HG02623 (cell line): ENCODE measurements around the gene PPFIBP1.
"Not testable (repeated sequence)": the region's sequence is repeated elsewhere in the genome, so short reads cannot be mapped to it uniquely, and the experiment has no call there.

Experiments used
- ATAC-seq: cut with Tn5 transposase; IDR thresholded peaks from one replicate; pipeline ENCODE4 v1.9.1; 2021; ENCODE audit warnings: moderate library complexity; ENCODE audit not compliant: unreplicated experiment

PPFIBP1 gene

DNA sequence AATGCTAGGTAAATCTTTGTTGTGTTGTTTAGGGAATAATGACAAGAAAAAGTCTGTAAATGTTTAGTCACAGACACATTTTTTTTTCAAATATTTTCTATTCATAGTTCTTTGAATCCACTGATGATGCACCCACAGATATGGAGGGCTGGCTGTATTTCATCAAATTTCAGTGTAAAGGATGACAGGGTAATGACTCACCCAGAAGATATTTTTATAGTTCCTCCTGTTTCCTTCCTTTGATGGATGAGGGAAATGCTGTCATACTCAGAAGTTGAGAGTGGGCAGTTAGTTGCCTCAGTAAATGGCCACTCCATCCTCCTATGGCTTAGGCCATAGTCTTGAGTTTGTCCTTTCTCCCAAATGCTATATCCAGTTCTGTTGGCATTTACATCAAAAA lies 95.3 kb downstream of the PPFIBP1 start:
- no peak for ATAC-seq

DNA sequence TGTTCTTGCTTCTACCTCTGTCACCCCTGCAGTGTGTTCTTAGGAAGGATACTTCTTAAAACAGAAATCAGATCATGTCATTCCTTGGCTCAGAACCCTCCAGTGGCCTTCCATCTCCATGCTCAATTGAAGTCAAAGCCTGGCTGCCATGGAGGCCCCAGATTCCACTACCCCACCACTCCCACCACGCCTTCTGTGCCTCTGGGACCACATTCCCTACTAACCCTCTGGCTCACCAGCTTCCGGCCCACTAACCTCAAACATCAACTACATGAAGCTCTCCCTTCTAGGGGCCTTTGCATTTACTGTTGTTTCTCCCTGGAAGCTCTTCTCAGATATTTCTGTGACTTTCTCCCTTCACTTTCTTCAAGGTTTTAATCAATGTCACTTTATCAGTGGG lies 96.1 kb downstream of the PPFIBP1 start:
- ATAC-seq: no peak

DNA sequence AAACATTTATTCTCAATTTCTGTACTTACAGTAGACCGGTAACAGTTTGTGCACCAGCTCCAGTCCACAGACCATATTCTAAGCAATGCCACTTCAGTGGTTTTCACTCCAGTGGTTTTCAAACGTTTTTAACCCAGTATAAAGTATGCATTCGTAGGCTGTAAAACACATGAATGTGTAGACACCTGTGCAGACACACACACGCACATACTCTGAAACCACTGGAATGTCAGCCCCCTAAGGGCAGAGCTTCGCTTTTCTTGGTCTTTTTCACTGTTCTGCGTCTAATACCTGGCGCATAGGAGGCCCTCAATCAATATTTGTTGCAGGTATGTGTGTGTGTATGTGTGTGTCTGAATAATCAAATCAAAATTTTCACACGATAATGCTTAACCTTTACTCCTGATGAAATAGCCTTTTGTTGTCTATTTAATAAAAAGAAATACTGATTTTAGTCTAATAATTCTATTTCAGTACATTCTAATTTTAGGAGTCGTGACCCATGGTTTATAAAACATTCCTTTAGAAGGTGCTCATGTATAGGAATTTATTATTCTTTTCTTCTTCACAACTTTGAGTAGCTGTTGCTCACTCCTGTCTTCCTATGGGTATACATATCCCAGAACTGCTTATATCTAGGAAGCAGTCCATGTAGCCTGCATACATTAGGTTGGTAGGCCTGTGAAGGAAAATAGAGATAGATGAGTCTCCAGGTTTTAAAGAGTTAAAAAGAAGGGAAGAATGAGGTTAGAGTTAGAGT lies 98.6 kb downstream of the PPFIBP1 start:
- no peak for ATAC-seq

DNA sequence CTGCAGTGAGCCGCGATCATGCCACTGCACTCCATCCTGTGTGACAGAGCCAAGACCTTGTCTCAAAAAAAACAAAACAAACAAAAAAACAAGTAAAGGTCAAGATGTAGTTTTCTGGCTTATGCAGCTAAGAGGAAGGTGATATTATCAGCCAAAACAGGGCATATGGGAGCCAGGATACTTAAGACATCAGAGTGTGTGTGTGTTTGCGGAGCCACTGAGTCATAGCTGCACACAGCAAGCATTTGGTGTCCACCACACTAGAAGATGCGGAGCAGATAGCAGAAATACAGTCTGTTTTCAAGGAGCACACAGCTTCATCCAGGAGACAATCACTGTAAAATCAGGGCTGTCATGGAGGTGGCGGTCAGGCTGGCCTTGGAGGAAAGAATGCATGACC lies 99.6 kb downstream of the PPFIBP1 start:
- ATAC-seq: no peak

DNA sequence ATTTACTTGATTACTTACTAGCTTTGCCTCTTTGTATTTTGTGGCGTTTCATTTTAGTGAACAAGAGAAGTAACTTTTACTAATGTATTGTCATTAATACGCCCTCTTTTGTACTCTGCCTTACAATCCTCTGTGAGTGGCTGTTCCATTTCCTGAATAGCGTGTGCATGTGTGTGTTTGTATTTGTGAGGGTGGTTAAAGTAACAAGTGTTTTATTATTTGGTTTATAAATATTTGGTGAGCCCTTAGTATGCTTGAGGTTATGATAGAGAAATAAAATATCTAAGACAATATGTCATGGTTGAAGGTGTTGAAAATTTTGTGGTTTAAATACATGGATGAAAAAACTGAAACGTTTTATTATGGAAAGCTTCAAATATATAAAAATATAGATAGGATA lies 100.6 kb downstream of the PPFIBP1 start:
- ATAC-seq: no peak

DNA sequence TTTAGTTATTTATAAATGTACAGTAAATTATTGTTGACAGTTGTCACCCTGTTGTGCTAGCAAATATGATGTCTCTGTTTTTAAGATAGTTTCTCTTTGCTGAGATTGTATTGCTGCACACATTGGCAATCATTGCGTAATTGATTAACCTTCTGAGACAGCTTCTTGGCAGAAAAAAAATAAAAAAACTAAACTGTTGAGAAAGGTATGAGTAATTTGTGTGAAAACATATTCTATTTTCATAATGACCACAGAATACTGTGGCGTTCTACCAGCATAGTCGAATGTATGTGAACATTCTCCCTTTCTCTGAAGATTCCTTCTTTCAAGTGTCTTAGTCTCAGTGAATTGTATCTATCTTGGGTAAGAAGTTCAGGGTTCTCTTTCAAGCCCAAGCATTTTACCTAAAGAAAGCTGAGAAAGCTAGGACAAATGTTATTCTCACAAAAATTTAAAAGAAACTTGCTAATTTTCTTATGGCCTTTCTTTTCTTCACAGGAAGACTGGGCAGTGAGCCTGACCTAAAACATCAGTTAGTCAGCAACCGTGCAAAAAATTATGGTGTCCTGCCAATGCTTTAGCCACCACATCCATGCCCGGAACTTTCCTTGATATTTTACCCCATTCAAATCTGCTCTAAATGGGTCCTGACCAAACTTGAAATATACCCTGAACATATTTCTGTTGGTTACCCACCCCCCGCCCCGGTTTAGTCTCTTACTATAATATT lies 103.3 kb downstream of the PPFIBP1 start:
- ATAC-seq: no peak

DNA sequence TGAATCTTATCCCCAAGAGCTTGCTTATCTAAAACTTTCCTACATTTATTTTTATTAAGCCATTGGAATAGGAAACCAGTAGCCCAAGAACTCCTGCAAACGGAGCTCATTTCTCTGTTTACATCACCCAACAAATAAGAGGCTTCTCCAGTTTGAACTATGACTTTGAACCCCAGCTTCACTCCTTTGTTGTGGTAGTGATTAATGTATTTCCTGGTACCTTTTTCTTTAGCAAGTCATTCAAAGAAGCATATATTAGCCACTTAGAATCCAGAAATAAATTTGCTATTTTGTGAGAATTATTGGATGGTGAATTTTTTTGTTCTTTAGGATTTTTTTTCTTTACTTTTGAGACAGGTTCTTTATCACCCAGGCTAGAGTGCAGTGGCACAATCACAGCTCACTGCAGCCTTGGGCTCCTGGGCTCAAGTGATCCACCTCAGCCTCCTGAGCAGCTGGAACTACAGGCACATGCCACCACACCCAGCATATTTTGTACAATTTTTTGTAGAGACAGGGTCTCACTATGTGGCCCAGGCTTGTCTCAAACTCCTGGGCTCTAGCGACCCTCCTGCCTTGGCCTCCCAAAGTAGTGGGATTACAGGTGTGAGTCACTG lies 104.0 kb downstream of the PPFIBP1 start:
- ATAC-seq: not testable (repeated sequence)

DNA sequence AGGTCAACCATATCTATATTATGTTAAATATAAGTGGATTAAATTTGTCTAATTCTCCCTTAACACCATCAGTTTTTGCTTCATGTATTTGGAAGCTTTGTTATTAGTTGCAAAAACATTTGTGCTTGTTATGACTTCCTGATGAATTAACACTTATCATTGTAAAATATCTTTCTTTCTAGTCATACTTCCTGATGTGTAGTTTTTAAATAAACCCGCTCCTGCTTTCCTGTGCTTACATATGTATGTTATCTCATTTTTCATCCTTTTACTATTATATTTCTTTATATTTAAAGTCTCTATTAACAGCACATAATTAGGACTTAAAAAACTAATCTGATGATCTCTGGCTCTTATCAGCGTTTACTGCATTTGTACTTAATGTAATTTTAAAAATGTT lies 106.2 kb downstream of the PPFIBP1 start:
- not testable (repeated sequence) for ATAC-seq

DNA sequence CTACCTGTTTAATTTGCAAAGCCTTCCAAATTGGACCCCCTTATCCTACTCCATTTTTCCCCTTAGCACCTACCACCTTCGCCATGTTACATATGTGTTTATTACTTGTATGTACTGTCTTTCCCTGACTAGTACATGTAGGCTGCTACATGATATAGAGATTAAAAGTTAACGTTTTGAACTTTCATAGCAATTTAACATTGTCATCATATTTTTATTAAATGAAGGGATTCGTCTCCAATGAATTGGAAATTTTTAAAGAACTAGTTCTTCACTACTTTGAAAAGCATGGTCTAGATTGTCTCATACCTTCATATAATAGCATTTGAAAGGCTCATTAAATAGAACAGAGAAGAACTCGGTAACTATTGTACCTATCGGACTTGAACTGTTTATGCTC lies 107.4 kb downstream of the PPFIBP1 start:
- no peak for ATAC-seq

DNA sequence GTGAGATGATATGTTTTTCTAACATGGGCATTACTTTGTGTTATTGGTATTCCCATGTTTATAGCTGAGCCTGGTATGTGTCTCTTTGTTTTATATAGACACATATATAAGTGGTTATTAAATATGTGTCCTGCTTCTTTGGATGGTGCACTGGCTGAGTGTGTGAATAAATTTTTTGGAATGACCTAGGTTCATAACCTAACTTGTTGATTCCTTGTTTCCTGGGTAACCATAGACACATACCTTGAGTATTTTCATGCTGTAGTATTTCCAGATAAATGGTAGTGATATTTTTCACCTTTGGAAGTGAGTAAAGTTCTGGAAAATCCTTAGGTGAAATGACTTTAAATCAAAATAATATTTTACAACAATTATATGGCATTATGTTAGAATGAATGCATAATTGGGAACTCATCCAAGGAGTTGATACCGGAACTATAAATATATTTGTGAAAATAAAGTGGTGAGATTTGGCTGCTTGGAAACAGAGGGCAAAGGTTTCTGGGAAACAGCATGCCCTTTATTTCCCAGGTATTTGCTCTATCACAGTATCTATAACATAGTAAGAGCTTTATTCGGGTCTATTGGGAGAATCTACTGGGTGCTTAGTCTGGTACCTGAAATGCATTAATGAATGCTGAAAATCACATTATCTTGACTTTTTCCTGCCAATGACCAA lies 107.9 kb downstream of the PPFIBP1 start:
- ATAC-seq: no peak

DNA sequence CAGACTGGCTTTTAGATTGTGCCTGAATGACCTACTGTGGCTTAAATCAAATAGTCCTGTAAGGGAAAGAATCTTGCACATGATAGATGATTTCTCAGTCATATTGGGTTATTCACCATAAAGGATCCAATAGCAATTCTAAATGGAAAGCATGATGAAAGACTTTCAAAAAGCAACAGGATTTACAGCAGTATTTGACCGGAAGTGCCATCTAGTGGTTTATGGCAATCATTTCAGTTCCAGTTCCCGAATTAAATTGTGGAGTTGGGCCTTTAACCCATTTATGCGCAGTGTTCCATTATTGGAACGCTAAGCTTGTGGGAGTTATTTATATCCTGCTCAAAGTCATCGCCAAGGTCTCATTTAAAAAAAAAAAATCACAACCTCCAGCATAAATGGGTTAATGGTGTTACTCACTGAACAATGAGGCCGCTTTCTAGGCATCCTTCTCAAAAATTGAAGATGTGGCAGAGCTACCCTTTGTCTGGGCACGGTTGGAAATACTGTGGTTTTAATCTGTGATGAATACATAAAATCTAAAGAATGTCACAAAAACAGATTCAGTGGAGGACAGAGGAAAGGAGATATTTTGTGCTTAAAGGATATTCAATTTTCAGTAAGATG lies 111.5 kb downstream of the PPFIBP1 start:
- no peak for ATAC-seq

DNA sequence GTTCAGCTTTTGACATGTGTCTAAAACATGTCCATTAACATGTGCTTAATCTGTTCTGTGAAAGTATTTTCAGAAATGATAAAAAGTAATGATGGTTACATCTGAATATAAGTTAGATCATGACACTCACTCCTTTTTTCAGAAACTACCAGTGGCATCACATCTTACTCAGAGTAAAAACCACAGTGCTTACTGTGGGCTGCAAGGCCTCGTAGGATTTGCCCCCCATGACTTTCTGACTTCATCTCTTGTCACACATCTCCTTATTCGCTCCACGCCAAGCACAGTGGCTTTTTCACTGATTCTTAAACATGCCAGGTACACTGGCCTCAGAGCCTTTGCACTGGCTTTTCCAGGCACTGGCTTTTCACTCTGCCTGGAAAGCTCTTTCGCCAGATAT lies 112.6 kb downstream of the PPFIBP1 start:
- ATAC-seq: not testable (repeated sequence)

DNA sequence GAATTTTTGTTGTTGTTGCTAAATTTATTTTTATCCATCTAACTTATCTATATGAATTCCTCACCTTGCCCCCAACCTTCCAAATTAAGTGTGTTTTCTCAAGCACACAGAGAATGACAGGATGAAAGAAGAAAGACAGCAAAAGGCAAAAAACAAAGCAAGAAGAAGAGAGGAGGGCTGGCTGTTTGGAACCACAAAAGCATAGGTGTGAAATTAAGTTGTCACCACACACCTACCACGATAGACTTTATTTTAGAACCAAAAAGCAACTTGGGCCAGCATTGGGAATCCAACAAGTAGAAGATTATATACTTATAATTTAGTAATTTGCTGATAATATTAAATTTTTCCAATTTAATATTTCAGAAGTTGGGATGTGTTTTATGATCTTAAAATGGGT lies 113.5 kb downstream of the PPFIBP1 start:
- ATAC-seq: no peak

DNA sequence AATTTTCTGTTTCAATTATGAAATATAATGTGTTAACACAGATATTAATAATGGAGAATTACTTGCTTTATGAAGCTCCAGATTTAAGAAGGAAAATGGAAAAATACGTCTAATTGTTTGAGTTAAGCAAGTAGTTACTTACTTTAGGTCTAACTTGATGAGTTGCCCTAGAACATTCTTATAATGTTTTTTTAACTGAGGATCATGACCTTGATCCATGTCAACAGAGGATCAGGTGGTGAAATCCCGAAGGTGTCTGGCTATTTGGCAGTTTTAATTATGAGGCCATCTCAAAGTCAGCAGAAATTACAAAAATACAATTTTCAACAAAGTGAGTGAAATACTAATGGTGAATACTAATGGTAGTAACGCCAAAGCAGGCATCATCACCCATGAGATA lies 115.3 kb downstream of the PPFIBP1 start:
- no peak for ATAC-seq

DNA sequence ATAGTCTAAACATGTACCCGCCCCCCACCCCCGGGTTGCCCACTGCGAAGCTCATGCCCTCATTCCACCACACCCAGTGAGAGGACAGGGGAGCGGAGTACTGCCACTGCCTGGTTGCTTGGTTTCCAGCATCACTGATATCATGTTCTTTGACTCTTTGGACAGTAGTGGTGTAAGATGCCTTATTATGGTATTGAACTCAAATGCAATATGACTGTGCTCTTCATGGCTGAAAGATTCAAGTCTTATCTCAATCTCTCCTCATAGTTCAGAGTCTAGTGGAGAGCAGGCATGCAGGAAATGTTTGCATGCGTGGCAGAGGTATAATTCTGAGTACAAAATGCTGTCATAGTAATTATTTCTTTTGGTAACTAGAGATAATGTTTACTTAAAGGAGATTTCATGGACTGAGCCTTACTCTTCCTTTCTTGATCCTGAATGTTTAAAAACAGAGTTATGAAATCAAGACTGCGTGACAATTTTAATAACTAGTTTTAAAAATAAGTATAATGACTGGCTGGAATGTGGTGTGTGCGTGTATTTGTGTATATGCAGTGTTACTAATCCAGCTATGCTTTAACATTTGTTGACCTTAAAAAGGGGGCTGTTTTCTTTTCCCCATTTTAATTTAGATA lies 116.7 kb downstream of the PPFIBP1 start:
- not testable (repeated sequence) for ATAC-seq

DNA sequence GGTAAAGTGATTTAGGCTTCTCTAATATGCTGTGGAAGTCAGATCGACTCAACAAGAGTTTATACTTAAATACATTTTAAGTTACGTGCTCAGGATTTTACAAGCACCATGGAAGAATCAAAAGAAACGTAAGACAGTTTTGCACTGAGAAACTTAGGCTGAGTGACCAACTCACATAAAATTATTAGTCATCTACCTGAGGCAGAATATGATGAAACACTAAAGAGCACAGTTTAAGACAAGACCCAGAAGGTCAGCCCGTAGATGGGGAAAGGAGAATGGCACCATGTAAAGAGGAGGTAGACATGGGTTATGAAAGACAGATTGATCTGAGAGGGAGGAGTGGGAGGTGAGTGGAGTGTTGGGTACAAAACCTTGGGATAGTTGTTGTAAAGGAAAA lies 118.4 kb downstream of the PPFIBP1 start:
- not testable (repeated sequence) for ATAC-seq

DNA sequence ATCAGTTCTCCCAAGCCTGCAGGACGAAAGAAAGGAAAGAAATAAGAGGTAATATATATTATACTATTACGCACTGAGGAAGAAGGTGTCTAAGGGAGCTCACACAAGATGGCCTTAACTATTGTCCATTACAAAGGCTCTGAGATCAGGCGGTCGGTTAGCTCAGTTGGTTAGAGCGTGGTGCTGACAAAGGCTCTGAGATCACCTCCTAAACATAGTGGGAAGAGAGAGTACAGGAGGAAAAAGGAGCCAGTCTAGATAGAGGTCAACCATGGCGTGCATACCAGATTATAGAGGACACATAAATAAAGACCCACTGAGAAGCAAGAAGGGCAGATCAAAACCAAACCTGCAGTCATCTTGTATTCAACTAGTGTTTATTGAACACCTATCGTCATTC lies 118.9 kb downstream of the PPFIBP1 start:
- not testable (repeated sequence) for ATAC-seq

DNA sequence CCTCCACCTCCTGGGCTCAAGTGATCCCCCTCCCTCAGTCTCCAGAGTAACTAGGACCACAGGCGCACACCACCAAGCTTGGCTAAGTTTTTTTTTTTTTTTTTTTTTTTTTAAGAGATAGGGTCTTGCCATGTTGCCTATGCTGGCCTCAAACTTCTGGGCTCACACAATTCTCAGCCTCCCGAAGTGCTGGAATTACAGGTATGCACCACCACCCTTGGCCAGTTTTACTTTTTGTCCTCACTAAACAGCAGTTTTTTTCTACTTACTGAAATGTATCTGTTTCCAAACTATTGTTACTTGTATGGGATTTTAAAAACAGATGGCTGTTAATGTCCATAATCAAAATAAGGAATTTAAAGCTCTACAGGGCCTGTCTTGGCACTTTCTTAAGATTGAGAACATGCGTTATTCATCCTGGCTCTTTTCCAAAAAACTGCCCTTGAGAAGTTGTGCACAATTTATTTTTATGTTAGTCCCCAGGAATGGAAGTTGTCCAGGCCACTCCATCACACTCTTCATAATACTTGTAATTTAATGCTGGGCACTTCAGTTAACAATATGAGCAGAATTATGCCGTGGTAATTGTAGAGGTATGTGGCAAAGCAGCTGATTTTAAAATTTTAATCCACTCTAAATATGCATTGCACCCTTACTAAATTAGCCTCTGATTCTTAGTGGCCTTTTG lies 120.3 kb downstream of the PPFIBP1 start:
- ATAC-seq: no peak

DNA sequence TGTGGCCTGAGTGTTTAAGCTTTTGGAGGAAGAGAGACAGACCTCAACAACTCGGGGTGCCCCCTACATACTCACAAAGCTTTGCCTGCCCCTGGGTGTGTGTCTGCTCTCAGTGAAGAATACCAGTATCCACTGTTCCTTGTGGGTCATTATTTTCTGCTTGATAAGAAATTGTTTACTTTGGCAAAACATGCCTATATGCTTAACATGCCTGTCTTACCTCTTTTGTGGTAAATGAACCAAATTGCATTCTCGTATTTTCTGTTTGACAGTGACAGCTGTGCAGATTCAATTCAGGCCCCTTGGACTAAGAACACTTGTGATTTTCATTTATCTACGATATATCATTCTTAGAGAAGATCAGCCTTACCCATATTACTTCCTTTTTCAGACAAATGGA lies 121.7 kb downstream of the PPFIBP1 start:
- no peak for ATAC-seq

DNA sequence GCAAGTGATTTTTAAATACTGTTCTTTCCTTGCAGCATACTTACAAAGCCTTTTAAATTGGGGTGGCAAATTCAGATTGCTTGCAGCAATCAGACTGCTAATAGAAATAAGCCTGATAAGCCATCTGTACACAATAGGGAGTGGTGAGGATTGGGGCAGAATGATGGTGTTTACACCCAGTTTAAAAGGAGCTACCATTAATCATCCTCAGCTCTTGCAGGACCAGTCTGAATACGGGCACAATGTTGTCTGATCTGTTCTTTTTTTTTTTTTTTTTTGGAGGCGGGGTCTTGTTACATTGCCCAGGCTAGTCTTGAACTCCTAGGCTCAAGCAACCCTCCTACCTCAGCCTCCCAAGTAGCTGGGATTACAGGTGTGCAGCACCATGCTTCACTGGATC lies 122.1 kb downstream of the PPFIBP1 start:
- ATAC-seq: no peak
